ENCODE results near the gene KDELR1. TPM values are rescaled to one million over a fixed set of nuclear protein-coding genes. Genes with fewer than 3 reads are reported as not detected.

KDELR1 gene
- total RNA-seq (2014; rRNA removed; shearing (Covaris generic)) = 150 and 189 TPM in 2 replicates

- DNase-seq (ENCODE audit: low spot score) = peak; percentile 92
Measured at GRCh38 chr19:48391100-48392005, at the start of gene KDELR1. TSS of gene KDELR1 (minus strand) at chr19:48391551. CDS start at chr19:48391358, 193 bp downstream.

- DNase-seq (ENCODE audit: low spot score) = no peak
Measured at GRCh38 chr19:48436586-48436985, 45.2 kb upstream of the KDELR1 start.

GRCh38 chr19:48433337-48433736 lies 42.0 kb upstream of the KDELR1 start:
- DNase-seq (ENCODE audit: low spot score) = no peak

- DNase-seq (ENCODE audit: low spot score) = no peak
Measured at GRCh38 chr19:48428670-48429069, 37.3 kb upstream of the KDELR1 start.

GRCh38 chr19:48424694-48425219 lies 33.4 kb upstream of the KDELR1 start:
- no peak for DNase-seq (ENCODE audit: low spot score)

GRCh38 chr19:48421548-48421947 lies 30.2 kb upstream of the KDELR1 start:
- DNase-seq (ENCODE audit: low spot score) = no peak

GRCh38 chr19:48419158-48419920 lies 28.0 kb upstream of the KDELR1 start:
- no peak for DNase-seq (ENCODE audit: low spot score)

- no peak for DNase-seq (ENCODE audit: low spot score)
Measured at GRCh38 chr19:48418317-48419064, 27.1 kb upstream of the KDELR1 start.

- no peak for DNase-seq (ENCODE audit: low spot score)
Measured at GRCh38 chr19:48417421-48417820, 26.1 kb upstream of the KDELR1 start.

GRCh38 chr19:48415806-48416221 lies 24.5 kb upstream of the KDELR1 start:
- DNase-seq (ENCODE audit: low spot score) = no peak

GRCh38 chr19:48415395-48415794 lies 24.0 kb upstream of the KDELR1 start:
- peak; percentile 91 for DNase-seq (ENCODE audit: low spot score)

- DNase-seq (ENCODE audit: low spot score) = no peak
Measured at GRCh38 chr19:48413879-48414587, 22.7 kb upstream of the KDELR1 start.

- no peak for DNase-seq (ENCODE audit: low spot score)
Measured at GRCh38 chr19:48405850-48406249, 14.5 kb upstream of the KDELR1 start.

- DNase-seq (ENCODE audit: low spot score) = no peak
Measured at GRCh38 chr19:48405010-48405659, 13.8 kb upstream of the KDELR1 start.

GRCh38 chr19:48403606-48404005 lies 12.3 kb upstream of the KDELR1 start:
- peak; percentile 77 for DNase-seq (ENCODE audit: low spot score)

GRCh38 chr19:48401287-48401686 lies 9.9 kb upstream of the KDELR1 start:
- no peak for DNase-seq (ENCODE audit: low spot score)

GRCh38 chr19:48400018-48400742 lies 8.8 kb upstream of the KDELR1 start:
- DNase-seq (ENCODE audit: low spot score) = peak; percentile 54

- peak; percentile 98 for DNase-seq (ENCODE audit: low spot score)
Measured at GRCh38 chr19:48398375-48399235, 7.3 kb upstream of the KDELR1 start.

- DNase-seq (ENCODE audit: low spot score) = no peak
Measured at GRCh38 chr19:48398102-48398374, 6.7 kb upstream of the KDELR1 start.
